ENCODE results near the gene FOXF2.
"Not testable (repeated sequence)": the region's sequence is repeated elsewhere in the genome, so short reads cannot be mapped to it uniquely, and the experiment has no call there.

The FOXF2 gene

DNA sequence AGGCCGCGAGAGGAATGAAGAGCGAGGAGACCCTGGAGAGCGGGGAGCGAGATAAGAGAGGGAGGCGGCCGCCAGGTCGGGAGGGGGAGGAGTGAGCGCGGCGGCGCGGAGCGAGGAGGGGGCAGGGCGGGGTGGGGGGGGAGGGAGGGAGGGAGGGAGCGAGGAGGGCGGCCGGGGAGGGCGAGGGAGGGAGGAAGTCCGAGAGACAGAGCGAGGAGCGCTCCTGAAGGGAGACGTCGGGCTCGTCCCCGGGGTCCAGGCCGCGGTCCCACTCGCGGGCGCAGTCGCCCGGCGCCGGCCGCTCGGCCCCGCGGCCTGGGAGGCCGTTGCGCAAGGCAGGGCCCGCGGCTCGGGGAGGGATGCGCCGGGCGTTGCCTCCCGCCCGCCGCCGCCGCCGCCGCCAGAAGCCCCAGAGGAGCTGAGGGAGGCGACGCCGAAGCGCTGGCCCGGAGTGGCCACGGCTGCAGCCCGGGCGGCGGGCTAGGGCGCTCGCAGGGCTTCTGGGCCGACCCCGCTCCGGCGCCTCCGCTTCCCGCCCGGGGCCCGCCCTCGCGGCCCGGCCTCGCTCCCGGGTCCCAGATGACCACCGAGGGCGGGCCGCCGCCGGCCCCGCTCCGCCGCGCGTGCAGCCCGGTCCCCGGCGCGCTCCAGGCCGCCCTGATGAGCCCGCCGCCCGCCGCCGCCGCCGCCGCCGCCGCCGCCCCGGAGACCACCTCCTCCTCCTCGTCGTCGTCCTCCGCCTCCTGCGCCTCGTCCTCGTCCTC lies at the start of gene FOXF2:
Gene FOXF2 (plus strand): TSS at position 208 of the 764 bp plus-strand sequence. CDS start 372 bp downstream, at position 580.
- no peak for DNase-seq

DNA sequence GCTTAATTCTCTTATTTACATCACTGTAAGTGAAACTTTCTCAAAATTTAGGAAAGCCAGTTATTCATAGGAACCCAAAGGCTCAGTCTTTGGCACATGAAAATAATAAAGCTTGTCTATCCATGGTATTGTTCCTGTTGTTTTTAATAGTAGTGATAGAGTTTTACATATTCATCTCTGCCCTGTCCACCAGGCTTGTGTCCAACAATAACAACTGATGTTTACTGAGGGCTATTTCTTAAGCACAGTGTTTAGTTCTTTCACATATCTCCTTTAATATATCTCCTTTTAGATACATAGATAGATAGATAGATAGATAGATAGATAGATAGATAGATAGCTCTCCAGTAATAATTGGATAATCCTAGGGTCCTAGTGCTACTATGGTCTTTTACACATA lies 43.3 kb upstream of the FOXF2 start:
- no peak for DNase-seq

DNA sequence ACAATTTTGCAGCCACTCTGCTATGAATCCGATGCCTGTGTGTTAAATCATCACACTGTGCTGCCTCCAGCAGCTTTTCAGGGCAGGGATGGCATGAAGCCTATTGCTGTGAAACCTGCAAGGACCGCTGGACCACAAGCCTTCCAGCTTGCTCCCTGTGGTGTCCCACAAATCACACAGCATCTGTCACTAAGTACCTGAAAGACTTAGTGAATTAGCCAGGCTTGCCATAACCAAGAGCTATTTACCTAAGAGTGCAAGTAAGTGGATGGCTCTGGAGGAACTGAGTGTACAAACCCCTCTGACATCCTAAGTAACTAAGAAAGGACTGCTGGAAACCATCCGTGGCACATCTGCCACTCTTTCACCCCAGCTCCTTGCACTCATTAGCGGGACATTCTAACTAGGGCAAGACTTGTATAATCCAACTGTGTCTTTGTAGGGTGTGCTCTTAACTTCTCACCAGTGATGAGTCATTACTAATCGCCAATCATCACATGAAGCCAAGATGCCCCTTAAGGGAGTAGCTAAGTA lies 42.8 kb upstream of the FOXF2 start:
- DNase-seq: no peak

DNA sequence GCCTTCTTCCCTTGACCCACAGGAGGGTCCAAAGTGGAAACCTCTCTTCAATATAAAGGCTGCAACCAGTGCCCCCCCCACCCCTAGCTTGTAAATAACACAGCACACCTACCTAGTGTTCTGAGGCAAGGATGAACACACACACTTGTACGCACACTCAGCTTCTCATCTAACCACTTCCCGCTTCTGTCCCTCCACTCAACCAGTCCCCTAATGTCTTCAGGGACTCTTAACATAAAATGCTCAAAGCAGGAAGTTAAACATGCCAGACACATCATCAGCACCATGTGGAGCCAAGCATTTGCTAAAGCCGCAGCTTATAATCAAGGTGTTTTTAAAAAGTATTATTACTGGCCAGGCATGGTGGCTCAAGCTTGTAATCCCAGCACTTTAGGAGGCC lies 42.2 kb upstream of the FOXF2 start:
- DNase-seq: no peak

DNA sequence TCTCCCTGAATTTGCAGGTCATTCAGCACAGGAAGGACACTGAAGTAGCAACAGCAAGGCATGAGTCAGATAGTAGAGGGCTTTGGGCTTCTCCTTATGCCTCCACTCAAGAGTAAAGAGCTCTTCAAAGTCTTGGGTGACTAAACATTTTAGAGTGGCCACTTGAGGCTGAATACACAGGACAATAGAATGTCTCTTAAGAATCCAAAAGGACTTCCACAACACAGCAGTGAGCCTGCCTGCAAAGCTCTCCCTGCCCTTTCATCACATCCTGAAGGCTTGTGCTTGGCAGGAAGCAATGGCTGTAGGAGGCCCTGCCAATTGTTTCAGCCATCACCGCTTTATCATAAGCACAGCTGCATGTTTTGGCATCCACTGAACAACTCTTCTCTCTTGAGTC lies 40.7 kb upstream of the FOXF2 start:
- DNase-seq: no peak

DNA sequence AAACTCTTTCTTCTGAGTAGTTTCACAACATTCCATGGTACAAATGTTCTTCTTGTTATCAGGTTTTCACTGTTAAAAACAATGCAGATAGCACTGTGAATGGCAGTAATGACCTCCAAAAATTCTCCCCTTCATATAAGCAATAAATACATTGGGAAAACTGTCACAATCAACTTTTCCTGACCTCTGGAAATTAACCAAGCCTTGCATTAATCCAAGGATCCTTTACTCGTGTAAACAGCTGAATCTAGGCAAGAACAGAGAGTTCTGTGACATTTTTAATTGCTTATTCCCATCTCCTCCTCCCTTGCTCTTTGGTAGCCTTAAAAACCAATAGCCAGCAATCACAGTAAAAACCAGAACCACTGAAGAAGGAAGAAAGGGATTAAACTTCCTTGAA lies 39.7 kb upstream of the FOXF2 start:
- no peak for DNase-seq

DNA sequence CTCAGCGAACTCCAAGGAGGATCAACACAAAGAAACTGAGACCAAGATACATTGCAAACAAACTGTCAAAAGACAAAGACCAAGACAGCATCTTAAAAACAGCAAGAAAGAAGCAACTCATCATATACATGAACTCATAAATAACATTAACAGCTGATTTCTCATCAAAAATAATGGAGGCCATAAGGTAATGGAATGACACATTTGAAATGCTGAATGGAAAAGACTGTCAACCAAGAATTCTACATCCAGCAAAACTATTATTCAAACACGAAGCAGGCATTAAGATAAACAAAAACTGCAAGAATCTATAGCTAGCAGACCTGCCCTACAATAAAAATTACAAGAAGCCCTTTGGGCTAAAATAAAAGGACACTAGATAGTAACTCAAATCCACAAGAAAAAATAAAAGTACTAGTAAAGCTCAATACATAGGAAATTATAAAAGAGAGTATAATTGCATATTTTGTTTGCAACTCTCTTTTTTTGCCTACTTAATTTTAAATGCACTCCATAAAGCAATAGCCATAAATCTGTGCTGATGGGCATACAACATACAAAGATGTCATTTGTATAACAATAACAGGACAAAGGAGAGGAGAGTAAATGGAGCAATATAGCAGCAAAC lies 37.9 kb upstream of the FOXF2 start:
- DNase-seq: no peak

DNA sequence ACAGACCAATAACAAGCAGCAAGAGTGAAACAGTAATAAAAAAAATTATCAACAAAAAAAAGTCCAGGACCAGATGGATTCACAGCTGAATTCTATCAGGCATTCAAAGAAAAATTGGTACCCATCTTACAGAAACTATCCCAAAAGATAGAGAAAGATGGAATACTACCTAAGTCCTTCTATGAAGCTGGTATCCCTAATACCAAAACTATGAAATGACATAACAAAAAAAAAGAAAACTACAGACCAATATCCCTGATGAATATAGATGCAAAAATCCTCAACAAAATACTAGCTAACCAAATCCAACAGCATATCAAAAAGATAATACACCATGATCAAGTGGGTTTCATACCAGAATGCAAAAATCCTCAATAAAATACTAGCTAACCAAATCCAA lies 34.3 kb upstream of the FOXF2 start:
- not testable (repeated sequence) for DNase-seq

DNA sequence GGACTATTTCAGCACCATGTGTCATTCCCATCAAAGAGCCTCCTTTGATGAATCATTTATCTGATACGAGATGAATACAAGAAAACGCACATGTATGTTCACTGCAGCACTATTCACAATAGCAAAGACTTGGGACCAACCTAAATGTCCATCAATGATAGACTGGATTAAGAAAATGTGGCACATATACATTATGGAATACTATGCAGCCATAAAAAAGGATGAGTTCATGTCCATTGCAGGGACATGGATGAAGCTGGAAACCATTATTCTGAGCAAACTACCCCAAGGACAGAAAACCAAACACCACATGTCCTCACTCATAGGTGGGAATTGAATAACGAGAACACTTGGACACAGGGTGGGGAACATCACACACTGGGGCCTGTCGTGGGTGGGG lies 27.7 kb upstream of the FOXF2 start:
- DNase-seq: not testable (repeated sequence)

DNA sequence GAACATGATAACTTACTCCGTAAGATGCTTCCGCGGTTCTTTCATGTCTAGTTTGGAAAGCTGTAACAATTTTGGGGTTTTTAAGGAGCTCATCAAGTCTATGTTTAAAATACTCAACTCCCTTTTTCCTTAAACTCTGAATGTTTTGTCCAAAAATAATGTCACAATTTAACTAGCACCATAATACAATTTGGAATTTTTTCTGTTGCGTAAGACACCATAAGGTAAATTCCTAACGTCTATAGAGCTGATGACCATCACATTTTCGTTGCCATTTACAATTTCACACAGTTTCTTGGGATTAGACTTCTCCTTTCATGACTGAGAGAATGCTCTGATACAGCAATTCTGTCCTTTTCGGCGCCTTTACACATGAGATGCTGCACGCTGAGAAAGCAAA lies 26.7 kb upstream of the FOXF2 start:
- no peak for DNase-seq

DNA sequence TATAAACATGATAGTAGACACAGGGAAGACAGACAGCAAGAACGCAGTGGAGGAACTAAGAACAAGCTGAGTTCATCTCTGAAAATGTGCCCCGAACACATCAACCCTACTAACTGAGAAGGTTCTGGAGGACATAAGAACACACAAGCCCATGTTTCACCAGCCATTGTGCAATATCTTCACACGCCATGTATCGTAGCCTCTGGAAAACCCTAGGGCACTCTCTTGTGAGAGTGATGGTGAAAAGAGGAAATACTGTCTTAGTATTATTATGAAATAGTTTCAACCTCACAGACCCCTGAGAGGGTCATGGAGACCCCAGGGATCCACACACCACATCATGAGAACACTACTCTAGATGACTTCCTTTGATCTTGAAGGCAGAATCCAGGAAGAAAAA lies 26.1 kb upstream of the FOXF2 start:
- DNase-seq: no peak

DNA sequence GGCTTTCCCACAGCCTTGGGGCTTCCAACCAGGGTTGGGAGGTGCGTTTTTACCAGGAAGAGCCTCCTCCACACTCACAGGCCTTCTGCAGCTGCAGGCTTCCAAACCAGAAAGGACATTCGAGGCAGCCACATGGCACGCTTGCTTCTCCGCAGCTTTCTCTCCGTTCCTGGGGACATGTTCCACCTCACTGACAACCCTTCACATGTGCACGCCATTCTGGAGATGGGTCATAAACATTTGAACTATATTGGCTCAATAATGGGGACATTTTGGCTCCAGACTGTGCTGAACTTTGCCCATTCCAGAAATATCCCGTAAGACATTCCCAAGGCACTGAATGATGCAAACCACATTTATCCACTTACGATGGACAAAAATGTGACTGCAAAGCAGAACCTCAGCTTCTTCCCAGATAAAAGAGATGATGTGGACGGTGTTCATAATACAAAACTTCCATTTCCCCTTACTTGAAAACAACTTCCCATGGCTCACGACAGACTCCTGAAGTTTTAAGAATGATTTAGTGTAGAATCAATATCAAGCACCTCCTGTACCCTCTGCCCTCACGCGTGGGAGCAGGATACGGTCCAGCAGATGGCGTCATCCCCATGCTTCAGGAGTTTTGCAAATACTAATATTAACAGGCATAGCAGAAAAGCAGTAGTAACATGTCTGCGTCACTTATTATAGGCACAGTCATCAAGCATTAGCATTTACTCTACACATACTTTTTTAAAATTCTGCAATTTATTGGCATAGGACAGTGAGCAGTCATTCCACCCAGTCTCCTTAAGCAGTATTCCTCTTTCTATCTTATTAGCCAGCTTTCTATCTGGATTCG lies 25.4 kb upstream of the FOXF2 start:
- DNase-seq: no peak

DNA sequence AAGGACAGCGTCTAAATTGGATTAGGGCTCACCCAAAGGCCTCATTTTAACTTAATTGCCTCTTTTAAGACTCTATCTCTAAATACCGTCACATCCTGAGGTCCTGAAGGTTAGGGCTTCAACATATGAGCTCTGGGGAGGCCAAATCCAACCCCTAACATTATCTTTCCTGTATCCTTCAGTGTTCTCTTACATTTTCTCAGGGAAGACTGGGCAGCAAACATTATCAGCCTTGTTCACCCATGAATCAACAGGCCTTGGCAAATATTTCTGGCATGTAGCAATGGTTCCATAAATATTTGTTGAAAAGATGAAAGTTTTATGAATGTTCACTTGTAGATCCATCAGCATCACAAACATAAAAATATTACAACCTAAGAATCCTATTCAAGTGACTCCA lies 24.6 kb upstream of the FOXF2 start:
- no peak for DNase-seq

DNA sequence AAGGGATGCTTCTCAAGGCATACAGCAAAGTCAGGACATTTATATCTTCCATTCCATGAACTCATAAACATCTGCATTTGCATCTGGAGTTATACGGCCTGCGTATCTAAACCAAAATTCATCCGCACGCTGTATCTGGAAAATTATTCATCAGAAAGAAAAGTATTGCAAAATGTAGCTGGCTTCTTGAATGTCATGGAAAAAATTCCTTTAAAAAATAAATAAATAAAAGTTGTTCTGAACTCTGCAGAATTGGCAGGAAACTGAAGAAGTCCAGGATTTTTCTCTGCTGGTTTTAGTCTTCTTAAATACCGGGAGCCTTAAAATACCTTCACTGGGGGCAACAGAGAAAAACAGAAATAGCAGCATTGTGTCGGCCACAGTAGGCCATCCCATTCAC lies 23.7 kb upstream of the FOXF2 start:
- no peak for DNase-seq

DNA sequence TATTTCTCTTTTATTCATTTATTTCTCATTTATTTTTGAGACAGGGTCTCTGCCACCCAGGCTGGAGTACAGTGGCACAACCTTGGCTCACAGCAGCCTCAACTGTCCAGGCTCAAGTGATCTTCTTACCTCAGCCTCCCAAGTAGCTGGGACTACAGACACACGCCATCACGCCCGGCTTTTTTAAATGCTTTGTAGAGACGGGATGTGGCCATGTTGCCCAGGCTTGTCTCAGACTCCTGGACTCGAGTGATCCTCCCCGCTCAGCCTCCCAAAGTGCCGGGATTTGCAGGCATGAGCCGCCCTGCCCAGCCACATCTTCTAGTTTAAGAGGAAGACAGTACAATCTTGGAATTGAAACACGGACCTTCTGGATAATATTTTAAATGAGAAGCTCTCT lies 21.6 kb upstream of the FOXF2 start:
- DNase-seq: no peak

DNA sequence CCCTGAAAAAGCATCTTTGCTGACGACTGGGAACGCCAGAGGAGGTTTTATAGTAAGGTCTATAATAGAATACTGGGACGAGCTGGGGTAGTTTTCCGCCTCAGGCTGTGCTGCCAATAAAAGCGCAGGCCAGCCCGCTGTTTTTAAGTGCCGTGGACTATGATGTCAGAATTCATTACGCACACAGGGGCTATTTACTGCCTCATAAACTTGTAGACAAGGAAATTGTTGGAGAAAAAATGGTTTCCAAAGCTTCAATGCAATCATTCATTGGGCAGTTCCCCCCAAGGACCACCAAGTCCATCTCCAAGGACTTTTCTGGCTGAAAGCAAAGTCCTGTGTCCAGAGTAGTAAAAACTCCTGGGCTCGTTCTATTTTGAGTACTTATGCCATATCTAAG lies 20.4 kb upstream of the FOXF2 start:
- DNase-seq: no peak

DNA sequence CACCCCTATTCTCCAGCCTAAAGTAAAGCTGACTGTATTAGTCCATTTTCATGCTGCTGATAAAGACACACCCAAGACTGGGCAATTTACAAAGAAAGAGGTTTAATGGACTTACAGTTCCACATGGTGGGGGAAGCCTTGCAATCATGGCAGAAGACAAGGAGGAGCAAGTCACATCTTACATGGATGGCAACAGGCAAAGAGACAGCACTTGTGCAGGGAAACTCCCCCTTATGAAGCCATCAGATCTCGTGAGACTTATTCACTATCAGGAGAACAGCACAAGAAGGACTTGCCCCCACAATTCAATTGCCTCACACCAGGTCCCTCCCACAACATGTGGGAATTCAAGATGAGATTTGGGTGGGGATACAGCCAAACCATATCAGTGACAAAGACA lies 19.7 kb upstream of the FOXF2 start:
- not testable (repeated sequence) for DNase-seq

DNA sequence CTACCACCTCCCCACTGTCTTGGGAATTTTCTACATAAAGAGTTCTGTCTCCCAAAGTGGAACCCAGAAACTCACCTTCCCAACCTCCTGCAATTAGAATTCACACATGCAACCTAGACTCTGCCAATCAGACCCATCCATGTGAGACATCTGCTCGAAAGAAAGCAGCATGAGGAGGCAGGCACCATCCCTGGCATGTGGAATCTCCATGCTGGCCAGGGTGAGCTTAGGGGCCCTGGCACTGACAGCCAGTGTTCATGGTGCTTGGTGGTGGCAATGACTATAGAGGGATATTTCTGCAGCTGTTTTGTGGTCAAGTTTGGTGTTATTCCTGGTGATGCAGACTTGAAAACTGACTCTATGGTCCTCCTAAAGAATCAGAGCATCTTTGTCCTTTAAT lies 17.4 kb upstream of the FOXF2 start:
- DNase-seq: no peak

DNA sequence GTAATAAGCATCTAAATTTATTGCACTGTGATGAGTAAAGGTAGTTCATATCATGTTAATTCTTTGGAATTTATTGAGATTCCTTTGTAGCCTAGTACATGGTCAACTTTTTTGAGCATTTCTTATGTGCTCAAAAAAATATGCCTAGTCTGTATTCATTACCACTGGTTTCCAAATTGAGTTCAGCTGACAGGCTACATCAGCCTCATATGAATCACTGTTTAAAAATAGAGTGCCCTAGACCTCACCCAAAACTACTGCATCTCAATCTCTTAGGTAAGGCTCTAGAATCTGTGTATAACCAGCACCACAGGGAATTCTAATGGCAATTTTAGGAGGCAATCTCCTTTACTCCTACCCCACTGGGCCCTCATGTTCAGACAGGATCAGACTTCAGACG lies 16.7 kb upstream of the FOXF2 start:
- no peak for DNase-seq

DNA sequence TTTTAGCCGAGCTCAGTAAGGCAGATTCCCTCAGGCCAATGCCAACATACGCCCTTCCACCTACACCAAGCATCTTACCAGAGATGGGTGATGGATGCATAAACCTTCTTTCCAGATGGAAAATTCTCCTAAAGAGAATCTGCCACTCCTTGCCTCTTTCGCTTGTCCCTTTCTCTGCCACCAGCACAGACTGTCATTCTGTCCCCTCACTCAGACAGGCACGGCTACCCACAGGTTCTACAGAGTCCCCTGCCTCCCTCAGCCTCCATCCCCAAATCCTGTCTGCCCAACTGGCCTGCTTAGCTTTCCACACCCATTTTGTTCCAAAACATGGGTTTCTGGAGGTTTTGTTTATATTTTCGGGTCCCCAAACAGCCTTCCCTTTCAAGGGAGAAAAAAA lies 12.7 kb upstream of the FOXF2 start:
- DNase-seq: no peak

DNA sequence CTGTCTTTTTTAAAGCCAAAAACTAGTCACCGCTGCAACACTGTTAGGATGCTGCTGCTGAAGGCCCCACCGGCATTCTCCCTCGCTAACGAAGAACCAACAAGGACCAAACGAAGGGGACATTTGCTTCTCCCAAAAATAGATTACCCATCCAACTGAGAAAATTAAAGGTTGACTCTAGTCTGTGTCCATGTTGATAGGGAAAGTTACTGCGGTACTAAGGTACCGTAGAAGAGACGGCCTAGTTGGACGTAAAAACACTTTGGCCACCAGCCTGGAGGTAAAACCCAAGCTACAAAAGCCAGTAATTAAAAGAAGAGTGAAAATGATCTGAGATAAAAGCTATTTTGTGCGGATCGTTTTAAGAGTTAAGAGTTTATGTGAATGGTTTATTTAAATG lies 11.8 kb upstream of the FOXF2 start:
- no peak for DNase-seq

DNA sequence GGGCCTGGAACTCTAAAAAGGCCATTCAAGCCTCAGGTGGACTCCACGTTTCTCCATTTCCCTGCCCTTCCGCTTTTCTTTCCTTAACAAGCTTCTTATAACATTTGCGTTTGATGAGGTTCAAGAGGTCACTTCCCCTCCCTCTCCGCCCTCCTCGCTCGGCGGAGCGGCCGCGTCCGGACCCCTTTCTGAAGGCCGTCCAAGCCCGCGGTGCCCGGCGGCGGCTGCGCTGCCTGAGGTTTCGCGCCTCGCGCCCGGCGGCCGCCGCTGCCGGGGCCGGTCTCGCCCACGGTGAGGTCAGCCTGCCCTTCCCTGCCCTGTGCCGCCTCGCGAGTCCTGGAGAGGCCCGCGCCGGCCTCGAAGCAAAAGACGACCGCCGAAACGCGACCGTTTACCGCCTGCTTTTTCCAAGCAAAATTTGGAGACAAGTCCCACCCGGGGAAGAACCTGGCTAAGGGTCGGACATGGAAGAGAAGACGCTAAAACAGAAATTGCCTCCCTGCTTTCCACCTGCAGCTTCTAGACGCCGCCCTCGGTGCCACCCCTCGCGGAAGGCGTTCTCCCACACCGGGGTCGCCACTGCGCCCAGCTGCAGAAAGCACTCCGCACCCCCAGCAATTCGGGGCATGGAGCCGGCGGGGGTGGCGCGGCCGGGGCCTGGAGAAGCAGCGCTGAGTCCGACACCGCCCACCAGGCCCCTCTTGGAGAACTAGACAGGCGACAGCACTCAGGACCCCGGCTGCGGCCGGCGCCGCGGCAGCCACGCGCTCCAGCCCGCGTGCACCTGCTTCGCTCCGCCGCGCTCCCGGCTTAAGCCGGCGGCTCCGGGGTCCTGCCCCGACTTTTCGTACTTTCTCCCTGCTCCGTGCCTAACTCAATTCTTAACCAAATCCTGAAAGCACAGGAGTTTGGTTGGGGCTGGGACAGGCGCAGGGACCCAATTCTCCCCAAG lies 11.0 kb upstream of the FOXF2 start:
- peak; percentile 54 for DNase-seq
